HCT116 (cell line): ENCODE measurements around the gene FHDC1. TPM values are rescaled to one million over a fixed set of nuclear protein-coding genes. Genes with fewer than 3 reads are reported as not detected.

Experiments used
- ATAC-seq: fragments of 200-7000 bp; cut with Tn5 transposase; 2 replicates; pipeline ENCODE4 v1.9.1; 2020; ENCODE audit warnings: mild to moderate bottlenecking, moderate library complexity
- BruUV-seq: library from RNA; stranded (reverse); fragments of 400-500 nt; replicated peaks from 2 replicates; lab custom pipeline; 2021; lab: Mats Ljungman, UMichigan
- CTCF ChIA-PET: fragments of 300-600 bp; sonication (Branson Sonifier 250); formaldehyde crosslinking; loops from one replicate; lab custom pipeline; 2021; ENCODE audit warnings: antibody characterized with exemption; lab: Charles Lee
- POLR2A ChIA-PET: fragments of 300-600, 350-600 bp; sonication (Branson Sonifier 250); formaldehyde crosslinking; loops from one replicate; lab custom pipeline; 2021; ENCODE audit warnings: antibody characterized with exemption; lab: Charles Lee
- RAD21 ChIA-PET, 2 experiments: fragments of 300-600 bp; sonication (Branson Sonifier 250); formaldehyde crosslinking; loops; one replicate each; lab custom pipeline; 2023; ENCODE audit warnings: low total read pairs in 2 of 2; ENCODE audit not compliant: uncharacterized antibody in 2 of 2, unreplicated experiment in 2 of 2, low non-redundant PET in 1 of 2; lab: Charles Lee
- DNase-seq: peaks from one replicate; pipeline ENCODE4 v3.0.0-alpha.2; 2010; ENCODE audit warnings: low read depth, low spot score
- H2AFZ ChIP-seq: fragments of 200-600 bp; shearing (Covaris generic), sonication (generic); 2 replicates; pipeline ENCODE4 v1.6.1; 2017; ENCODE audit warnings: low read depth, mixed run types, mixed read lengths, antibody characterized with exemption, low read length; ENCODE audit not compliant: poor library complexity, severe bottlenecking
- H3K27ac ChIP-seq: 2 replicates; pipeline ENCODE4 v1.5.1; 2012; ENCODE audit warnings: low read depth, low read length
- H3K27me3 ChIP-seq: fragments of 200-600 bp; sonication (generic); 2 replicates; pipeline ENCODE4 v1.6.1; 2016; ENCODE audit warnings: mixed run types, low read length, mixed read lengths; ENCODE audit not compliant: insufficient read depth
- H3K36me3 ChIP-seq, 2 experiments: fragments of 200-500 bp in 1 of 2; fragments of 200-600 bp in 1 of 2; sonication (Bioruptor generic) in 1 of 2; sonication (generic) in 1 of 2; 2 replicates each; pipeline versions ENCODE4 v1.5.1 to v1.6.1; 2014 to 2016; ENCODE audit warnings: low read length in 2 of 2, inconsistent platforms in 1 of 2, mixed read lengths in 1 of 2, mixed run types in 1 of 2; ENCODE audit not compliant: insufficient read depth in 2 of 2, control insufficient read depth in 1 of 2
- H3K4me1 ChIP-seq, 2 experiments: fragments of 200-600 bp in 1 of 2; sonication (generic) in 1 of 2; 2 replicates each; pipeline versions ENCODE4 v1.5.1 to v1.6.1; 2012 to 2017; ENCODE audit warnings: low read length in 2 of 2, inconsistent platforms in 1 of 2, mild to moderate bottlenecking in 1 of 2, mixed read lengths in 1 of 2, mixed run types in 1 of 2, moderate library complexity in 1 of 2; ENCODE audit not compliant: insufficient read depth in 2 of 2, control insufficient read depth in 1 of 2
- H3K4me2 ChIP-seq: fragments of 200-600 bp; sonication (generic); 2 replicates; pipeline ENCODE4 v1.6.1; 2017; ENCODE audit warnings: mixed run types, low read length, mixed read lengths
- H3K4me3 ChIP-seq, 2 experiments: fragments of 200-600 bp in 1 of 2; sonication (generic) in 1 of 2; replicated peaks in 1 of 2; 2 replicates each; pipeline ENCODE4 v1.5.1; 2011 to 2016; ENCODE audit warnings: low read length in 2 of 2, control low read depth in 1 of 2, low read depth in 1 of 2, mild to moderate bottlenecking in 1 of 2, mixed read lengths in 1 of 2, mixed run types in 1 of 2
- H3K79me2 ChIP-seq: fragments of 200-600 bp; sonication (generic); 2 replicates; pipeline ENCODE4 v1.6.1; 2017; ENCODE audit warnings: mild to moderate bottlenecking, mixed run types, low read length, moderate library complexity, mixed read lengths; ENCODE audit not compliant: insufficient read depth
- H3K9ac ChIP-seq: fragments of 200-600 bp; sonication (generic); 2 replicates; pipeline ENCODE4 v1.6.1; 2016; ENCODE audit warnings: low read length, mixed read lengths
- H3K9me2 ChIP-seq: fragments of 200-600 bp; sonication (generic), shearing (Covaris generic); 2 replicates; pipeline ENCODE4 v1.6.1; 2017; ENCODE audit warnings: mixed run types, mild to moderate bottlenecking, moderate library complexity; ENCODE audit not compliant: insufficient read depth
- H3K9me3 ChIP-seq, 2 experiments: fragments of 200-500 bp in 1 of 2; fragments of 200-600 bp in 1 of 2; sonication (Bioruptor generic) in 1 of 2; sonication (generic) in 1 of 2; 2 replicates each; pipeline ENCODE4 v1.6.1; 2014 to 2017; ENCODE audit warnings: low read length in 2 of 2, mixed read lengths in 2 of 2, inconsistent platforms in 1 of 2, low read depth in 1 of 2, mild to moderate bottlenecking in 1 of 2, mixed run types in 1 of 2, moderate library complexity in 1 of 2; ENCODE audit not compliant: control insufficient read depth in 1 of 2, insufficient read depth in 1 of 2
- H4K20me1 ChIP-seq: fragments of 200-600 bp; sonication (generic), shearing (Covaris generic); 2 replicates; pipeline ENCODE4 v1.6.1; 2017; ENCODE audit warnings: mixed run types, mild to moderate bottlenecking, moderate library complexity; ENCODE audit not compliant: insufficient read depth
- CBX3 ChIP-seq: IDR thresholded peaks from 2 replicates; pipeline ENCODE4 v1.6.1; 2012; ENCODE audit warnings: low read depth
- CEBPB ChIP-seq: IDR thresholded peaks from 2 replicates; pipeline ENCODE4 v1.6.1; 2012; ENCODE audit warnings: low read depth
- EGR1 ChIP-seq: IDR thresholded peaks from 2 replicates; pipeline ENCODE4 v1.6.1; 2012; ENCODE audit warnings: low read depth
- ELF1 ChIP-seq: IDR thresholded peaks from 2 replicates; pipeline ENCODE4 v1.6.1; 2012; ENCODE audit warnings: low read depth, borderline replicate concordance
- EZH2 ChIP-seq: fragments of 200-600 bp; sonication (generic); IDR thresholded peaks from 2 replicates; pipeline ENCODE4 v1.6.1; 2017; ENCODE audit warnings: antibody characterized with exemption, mixed run types
- EZH2phosphoT487 ChIP-seq: fragments of 200-600 bp; IDR thresholded peaks from 2 replicates; pipeline ENCODE4 v1.6.1; 2018; ENCODE audit warnings: antibody characterized with exemption, borderline replicate concordance
- JUND ChIP-seq: IDR thresholded peaks from 2 replicates; pipeline ENCODE4 v1.6.1; 2012
- POLR2A ChIP-seq: IDR thresholded peaks from 2 replicates; pipeline ENCODE4 v1.7.0; 2011; ENCODE audit warnings: borderline replicate concordance; ENCODE audit not compliant: insufficient read depth, insufficient read length; ENCODE audit errors: extremely low read depth
- RAD21 ChIP-seq: IDR thresholded peaks from 2 replicates; pipeline ENCODE4 v1.6.1; 2012; ENCODE audit warnings: low read depth, mild to moderate bottlenecking
- SIN3A ChIP-seq: IDR thresholded peaks from 2 replicates; pipeline ENCODE4 v1.6.1; 2012; ENCODE audit warnings: low read depth
- SP1 ChIP-seq: IDR thresholded peaks from 2 replicates; pipeline ENCODE4 v1.6.1; 2012; ENCODE audit warnings: low read depth
- SRF ChIP-seq: IDR thresholded peaks from 2 replicates; pipeline ENCODE4 v1.6.1; 2012; ENCODE audit warnings: low read depth
- TCF7L2 ChIP-seq: IDR thresholded peaks from 2 replicates; pipeline ENCODE4 v1.7.0; 2011; ENCODE audit warnings: borderline replicate concordance, inconsistent platforms; ENCODE audit not compliant: insufficient read depth, insufficient read length; ENCODE audit errors: extremely low read depth
- YY1 ChIP-seq: IDR thresholded peaks from 2 replicates; pipeline ENCODE4 v1.6.1; 2011; ENCODE audit warnings: low read length, low read depth, moderate library complexity, mild to moderate bottlenecking; ENCODE audit not compliant: insufficient replicate concordance; ENCODE audit errors: extremely low read depth
- ZFX ChIP-seq: fragments of 450-650 bp; IDR thresholded peaks from 2 replicates; pipeline ENCODE4 v1.6.1; 2017
- ZNF274 ChIP-seq: fragments of 200-500 bp; sonication (Bioruptor generic); IDR thresholded peaks from 2 replicates; pipeline ENCODE4 v1.6.1; 2014; ENCODE audit warnings: mild to moderate bottlenecking, low read depth, low read length, inconsistent platforms
- intact Hi-C: fragments of 100-400 bp; cut with micrococcal nuclease; formaldehyde crosslinking; loops from 2 replicates; pipeline ENCODE4 v1.10.0; 2022
- total RNA-seq: library from RNA; stranded (reverse); gene quantifications from one replicate; pipeline ENCODE4 v1.2.1, GENCODE V29; 2021; ENCODE audit not compliant: unreplicated experiment
- TF ChIP-seq, protein P1 (sequence below), 3 experiments: fragments of 200-600 bp in 1 of 3; sonication (generic) in 1 of 3; IDR thresholded peaks in 2 of 3; conservative IDR thresholded peaks in 1 of 3; 2 replicates each; pipeline ENCODE4 v1.5.1; 2012 to 2017; ENCODE audit warnings: low read depth in 2 of 3, low read length in 2 of 3, antibody characterized with exemption in 1 of 3, borderline replicate concordance in 1 of 3, control low read depth in 1 of 3, mild to moderate bottlenecking in 1 of 3, mixed read lengths in 1 of 3, mixed run types in 1 of 3, moderate library complexity in 1 of 3; ENCODE audit not compliant: insufficient read depth in 1 of 3
- TF ChIP-seq, protein P2 (sequence below): IDR thresholded peaks from 2 replicates; pipeline ENCODE4 v1.6.1; 2012
- TF ChIP-seq, protein P3 (sequence below): IDR thresholded peaks from 2 replicates; pipeline ENCODE4 v1.6.1; 2012; ENCODE audit warnings: low read depth

The FHDC1 gene
- total RNA-seq, 1 experiment from 2014 or later, result 1.8 TPM

DNA sequence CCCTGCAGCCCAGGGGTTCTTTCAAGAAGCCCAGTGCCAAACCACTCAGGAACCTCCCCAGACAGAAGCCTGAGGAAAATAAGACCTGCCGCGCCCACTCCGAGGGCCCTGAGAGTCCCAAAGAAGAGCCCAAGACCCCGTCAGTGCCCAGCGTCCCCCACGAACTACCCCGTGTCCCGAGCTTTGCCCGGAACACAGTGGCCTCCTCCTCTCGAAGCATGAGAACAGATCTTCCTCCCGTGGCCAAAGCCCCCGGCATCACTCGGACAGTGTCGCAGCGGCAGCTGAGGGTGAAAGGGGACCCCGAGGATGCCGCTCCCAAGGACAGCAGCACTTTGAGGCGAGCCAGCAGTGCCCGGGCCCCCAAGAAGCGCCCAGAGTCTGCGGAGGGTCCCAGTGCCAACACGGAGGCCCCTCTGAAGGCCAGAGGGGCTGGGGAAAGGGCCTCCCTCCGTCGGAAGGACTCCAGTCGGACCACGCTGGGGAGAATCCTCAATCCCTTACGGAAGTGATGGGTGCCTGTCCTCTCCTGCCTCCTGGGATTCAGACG lies 40.2 kb downstream of the FHDC1 start:
- no TSS peak for BruUV-seq
- CTCF ChIA-PET, result no interaction called here
- no peak overlapping the region for H3K4me2 ChIP-seq
- H2AFZ ChIP-seq, result no peak overlapping the region
- TF ChIP-seq ZNF274, result no peak
- TF ChIP-seq ELF1, result no peak
- no peak for TF ChIP-seq TCF7L2
- TF ChIP-seq SIN3A, result no peak
- no peak for TF ChIP-seq SRF
- TF ChIP-seq, protein P1, sequence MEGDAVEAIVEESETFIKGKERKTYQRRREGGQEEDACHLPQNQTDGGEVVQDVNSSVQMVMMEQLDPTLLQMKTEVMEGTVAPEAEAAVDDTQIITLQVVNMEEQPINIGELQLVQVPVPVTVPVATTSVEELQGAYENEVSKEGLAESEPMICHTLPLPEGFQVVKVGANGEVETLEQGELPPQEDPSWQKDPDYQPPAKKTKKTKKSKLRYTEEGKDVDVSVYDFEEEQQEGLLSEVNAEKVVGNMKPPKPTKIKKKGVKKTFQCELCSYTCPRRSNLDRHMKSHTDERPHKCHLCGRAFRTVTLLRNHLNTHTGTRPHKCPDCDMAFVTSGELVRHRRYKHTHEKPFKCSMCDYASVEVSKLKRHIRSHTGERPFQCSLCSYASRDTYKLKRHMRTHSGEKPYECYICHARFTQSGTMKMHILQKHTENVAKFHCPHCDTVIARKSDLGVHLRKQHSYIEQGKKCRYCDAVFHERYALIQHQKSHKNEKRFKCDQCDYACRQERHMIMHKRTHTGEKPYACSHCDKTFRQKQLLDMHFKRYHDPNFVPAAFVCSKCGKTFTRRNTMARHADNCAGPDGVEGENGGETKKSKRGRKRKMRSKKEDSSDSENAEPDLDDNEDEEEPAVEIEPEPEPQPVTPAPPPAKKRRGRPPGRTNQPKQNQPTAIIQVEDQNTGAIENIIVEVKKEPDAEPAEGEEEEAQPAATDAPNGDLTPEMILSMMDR (IDR thresholded peaks at IDR 0.05 in 2 of 3, conservative IDR thresholded peaks at IDR 0.05 in 1 of 3; ENCODE audit: borderline replicate concordance in 1 of 3, insufficient read depth in 1 of 3, low read depth in 2 of 3, low read length in 2 of 3), result no peak
- TF ChIP-seq ZFX, result no peak
- no peak for TF ChIP-seq CBX3
- no peak for TF ChIP-seq RAD21
- TF ChIP-seq EZH2phosphoT487, result no peak
- TF ChIP-seq SP1, result no peak
- no peak for TF ChIP-seq EZH2
- no peak for TF ChIP-seq POLR2A
- TF ChIP-seq JUND, result no peak
- TF ChIP-seq, protein P2, sequence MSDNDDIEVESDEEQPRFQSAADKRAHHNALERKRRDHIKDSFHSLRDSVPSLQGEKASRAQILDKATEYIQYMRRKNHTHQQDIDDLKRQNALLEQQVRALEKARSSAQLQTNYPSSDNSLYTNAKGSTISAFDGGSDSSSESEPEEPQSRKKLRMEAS, result no peak
- no peak for TF ChIP-seq CEBPB
- no peak for TF ChIP-seq YY1
- no peak for TF ChIP-seq EGR1
- TF ChIP-seq, protein P3, sequence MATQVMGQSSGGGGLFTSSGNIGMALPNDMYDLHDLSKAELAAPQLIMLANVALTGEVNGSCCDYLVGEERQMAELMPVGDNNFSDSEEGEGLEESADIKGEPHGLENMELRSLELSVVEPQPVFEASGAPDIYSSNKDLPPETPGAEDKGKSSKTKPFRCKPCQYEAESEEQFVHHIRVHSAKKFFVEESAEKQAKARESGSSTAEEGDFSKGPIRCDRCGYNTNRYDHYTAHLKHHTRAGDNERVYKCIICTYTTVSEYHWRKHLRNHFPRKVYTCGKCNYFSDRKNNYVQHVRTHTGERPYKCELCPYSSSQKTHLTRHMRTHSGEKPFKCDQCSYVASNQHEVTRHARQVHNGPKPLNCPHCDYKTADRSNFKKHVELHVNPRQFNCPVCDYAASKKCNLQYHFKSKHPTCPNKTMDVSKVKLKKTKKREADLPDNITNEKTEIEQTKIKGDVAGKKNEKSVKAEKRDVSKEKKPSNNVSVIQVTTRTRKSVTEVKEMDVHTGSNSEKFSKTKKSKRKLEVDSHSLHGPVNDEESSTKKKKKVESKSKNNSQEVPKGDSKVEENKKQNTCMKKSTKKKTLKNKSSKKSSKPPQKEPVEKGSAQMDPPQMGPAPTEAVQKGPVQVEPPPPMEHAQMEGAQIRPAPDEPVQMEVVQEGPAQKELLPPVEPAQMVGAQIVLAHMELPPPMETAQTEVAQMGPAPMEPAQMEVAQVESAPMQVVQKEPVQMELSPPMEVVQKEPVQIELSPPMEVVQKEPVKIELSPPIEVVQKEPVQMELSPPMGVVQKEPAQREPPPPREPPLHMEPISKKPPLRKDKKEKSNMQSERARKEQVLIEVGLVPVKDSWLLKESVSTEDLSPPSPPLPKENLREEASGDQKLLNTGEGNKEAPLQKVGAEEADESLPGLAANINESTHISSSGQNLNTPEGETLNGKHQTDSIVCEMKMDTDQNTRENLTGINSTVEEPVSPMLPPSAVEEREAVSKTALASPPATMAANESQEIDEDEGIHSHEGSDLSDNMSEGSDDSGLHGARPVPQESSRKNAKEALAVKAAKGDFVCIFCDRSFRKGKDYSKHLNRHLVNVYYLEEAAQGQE, result no peak
- TF ChIP-seq, all 23 proteins: peak for 0
- no peak overlapping the region for H3K27ac ChIP-seq
- no peaks in the 10 kb centered on the region for H3K9me3 ChIP-seq
- intact Hi-C loops, result no loop called here
- RAD21 ChIA-PET, result no interaction called here
- H3K9me2 ChIP-seq, result no peaks in the 10 kb centered on the region
- H3K27me3 ChIP-seq, result no peaks in the 10 kb centered on the region
- no peaks in the 10 kb centered on the region for H4K20me1 ChIP-seq
- H3K4me1 ChIP-seq, result no peaks in the 10 kb centered on the region
- no peaks in the 10 kb centered on the region for H3K36me3 ChIP-seq
- no peak overlapping the region for H3K9ac ChIP-seq
- DNase-seq, result no peak
- no peaks in the 10 kb centered on the region for H3K79me2 ChIP-seq
- no peak overlapping the region for H3K4me3 ChIP-seq
- ATAC-seq, result no peak
- POLR2A ChIA-PET, result no interaction called here
